ENCODE results near the gene MAD2L1BP. TPM values are rescaled to one million over a fixed set of nuclear protein-coding genes. Genes with fewer than 3 reads are reported as not detected.

The MAD2L1BP gene
- total RNA-seq, 1 experiment from 2014 or later, result 46.3 TPM

DNA sequence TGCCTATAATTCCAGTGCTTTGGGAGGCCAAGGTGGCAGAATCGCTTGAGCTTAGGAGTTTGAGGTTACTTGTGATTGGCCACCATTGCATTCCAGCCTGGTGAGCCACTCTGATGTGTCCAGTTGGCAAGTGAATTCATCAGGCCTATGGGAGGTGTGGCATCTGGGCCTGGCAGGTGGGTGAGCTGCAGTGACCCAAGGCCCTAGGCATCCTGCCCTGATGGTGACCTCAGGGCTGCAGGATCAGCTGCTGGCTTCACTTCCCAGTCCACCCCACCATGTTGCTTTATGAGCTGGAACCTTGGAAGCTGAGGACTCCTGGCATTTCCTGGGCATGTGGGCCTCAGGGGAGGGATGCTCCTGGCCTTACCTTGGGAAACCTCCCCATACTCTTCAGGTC, 29.7 kb downstream of the MAD2L1BP start:
- TF ChIP-seq, protein P1, sequence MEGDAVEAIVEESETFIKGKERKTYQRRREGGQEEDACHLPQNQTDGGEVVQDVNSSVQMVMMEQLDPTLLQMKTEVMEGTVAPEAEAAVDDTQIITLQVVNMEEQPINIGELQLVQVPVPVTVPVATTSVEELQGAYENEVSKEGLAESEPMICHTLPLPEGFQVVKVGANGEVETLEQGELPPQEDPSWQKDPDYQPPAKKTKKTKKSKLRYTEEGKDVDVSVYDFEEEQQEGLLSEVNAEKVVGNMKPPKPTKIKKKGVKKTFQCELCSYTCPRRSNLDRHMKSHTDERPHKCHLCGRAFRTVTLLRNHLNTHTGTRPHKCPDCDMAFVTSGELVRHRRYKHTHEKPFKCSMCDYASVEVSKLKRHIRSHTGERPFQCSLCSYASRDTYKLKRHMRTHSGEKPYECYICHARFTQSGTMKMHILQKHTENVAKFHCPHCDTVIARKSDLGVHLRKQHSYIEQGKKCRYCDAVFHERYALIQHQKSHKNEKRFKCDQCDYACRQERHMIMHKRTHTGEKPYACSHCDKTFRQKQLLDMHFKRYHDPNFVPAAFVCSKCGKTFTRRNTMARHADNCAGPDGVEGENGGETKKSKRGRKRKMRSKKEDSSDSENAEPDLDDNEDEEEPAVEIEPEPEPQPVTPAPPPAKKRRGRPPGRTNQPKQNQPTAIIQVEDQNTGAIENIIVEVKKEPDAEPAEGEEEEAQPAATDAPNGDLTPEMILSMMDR (conservative IDR thresholded peaks at IDR 0.05), result no peak
- H2BK20ac ChIP-seq (ENCODE audit: low read depth, low read length, poor library complexity, severe bottlenecking), result no peak overlapping the region
- no peak overlapping the region; the same call in 1 of the 2 replicates for H3K14ac ChIP-seq (ENCODE audit: insufficient read depth, low read length)
- no peak overlapping the region for H2BK15ac ChIP-seq (ENCODE audit: low read depth, low read length)
- Mint-ChIP-seq H3K27ac (peak overlapping the region in 1 of 3 experiments; percentile 52; a peak in 1 of 7 replicates), H3K27me3 (ENCODE audit: low read depth) (peaks cover 18% of the 10 kb centered on the region), H3K4me1 (peaks cover 32 to 36% of the 10 kb centered on the region in 2 experiments), H3K9me3 (peaks cover 7 to 8% of the 10 kb centered on the region in 2 experiments; a peak in 4 of 5 replicates), H3K4me3 (no peak overlapping the region), H3K36me3 (ENCODE audit: insufficient read depth in 1 of 3, low read depth in 3 of 3) (peaks cover 6 to 11% (median 10%) of the 10 kb centered on the region in 3 experiments; a peak in 5 of 7 replicates)
- H2AK5ac ChIP-seq (ENCODE audit: insufficient read length, low read length), result no peak overlapping the region
- H3K9ac ChIP-seq (ENCODE audit: extremely low read depth, insufficient read length, low read length), result no peak overlapping the region
- H4K91ac ChIP-seq (ENCODE audit: insufficient read length, low read depth, low read length), result no peak overlapping the region
- no peak overlapping the region for H4K5ac ChIP-seq (ENCODE audit: insufficient read length, low read depth, low read length)
- H2AFZ ChIP-seq (ENCODE audit: low read length), result no peak overlapping the region
- H3K79me2 ChIP-seq (ENCODE audit: insufficient read depth, low read length), result no peaks in the 10 kb centered on the region
- no peak overlapping the region for H3K4ac ChIP-seq (ENCODE audit: low read depth, low read length)
- H3T11ph ChIP-seq (ENCODE audit: low read length), result no peak overlapping the region
- H3K4me2 ChIP-seq (ENCODE audit: insufficient read depth, insufficient read length, low read length), result no peak overlapping the region
- H3K56ac ChIP-seq (ENCODE audit: insufficient read length, low read depth, low read length), result no peak overlapping the region
- H2BK120ac ChIP-seq (ENCODE audit: low read depth, low read length, poor library complexity, severe bottlenecking), result no peak overlapping the region
- H2BK5ac ChIP-seq (ENCODE audit: insufficient read length, low read length), result no peak overlapping the region
- no peaks in the 10 kb centered on the region for H3K79me1 ChIP-seq (ENCODE audit: insufficient read depth, low read depth, low read length, poor library complexity, severe bottlenecking)
- H3K23me2 ChIP-seq (ENCODE audit: insufficient read length, low read depth, low read length, poor library complexity, severe bottlenecking), result no peaks in the 10 kb centered on the region
- no peaks in the 10 kb centered on the region for H3K9me3 ChIP-seq (ENCODE audit: control insufficient read depth, low read depth, low read length)
- H2BK12ac ChIP-seq (ENCODE audit: insufficient read length, low read depth, low read length), result no peak overlapping the region
- no peak overlapping the region for H3K23ac ChIP-seq (ENCODE audit: insufficient read length, low read depth, low read length)
- H3K18ac ChIP-seq (ENCODE audit: insufficient read length, low read depth, low read length), result no peak overlapping the region
- no peak overlapping the region for H3K27ac ChIP-seq (ENCODE audit: insufficient read length, low read depth, low read length)
- WGBS (ENCODE audit: extremely low coverage, insufficient read length, low lambda C conversion rate), result no CpG with 5 or more reads among the region's 1 CpG
- H4K20me1 ChIP-seq (ENCODE audit: control insufficient read depth, insufficient read depth, insufficient read length), result no peaks in the 10 kb centered on the region
- no peak overlapping the region for H4K8ac ChIP-seq (replicated peaks; ENCODE audit: insufficient read length, low read depth, low read length)
- H3K4me1 ChIP-seq (ENCODE audit: insufficient read depth, low read length), result peaks cover 4% of the 10 kb centered on the region
- H3K27me3 ChIP-seq (ENCODE audit: insufficient read depth, low read length), result no peaks in the 10 kb centered on the region
- no peak for DNase-seq
